GM18519 (cell line): Measurements from ENCODE around the gene TMA7B.

ENCODE experiments used
- ATAC-seq: cut with Tn5 transposase; IDR thresholded peaks from one replicate; pipeline ENCODE4 v1.9.1; 2021; ENCODE audit warnings: mild to moderate bottlenecking, moderate library complexity; ENCODE audit not compliant: unreplicated experiment, low FRiP score

Gene TMA7B

GRCh38 chr22:39959640-39960447 lies at the start of gene TMA7B:
Gene TMA7B, plus strand, starts transcription at chr22:39960397. Its CDS starts 3,978 bp downstream, at chr22:39964375.
- ATAC-seq = no peak

- ATAC-seq = no peak
Observed at GRCh38 chr22:39910876-39911613, 49.2 kb upstream of the TMA7B start.

DNA sequence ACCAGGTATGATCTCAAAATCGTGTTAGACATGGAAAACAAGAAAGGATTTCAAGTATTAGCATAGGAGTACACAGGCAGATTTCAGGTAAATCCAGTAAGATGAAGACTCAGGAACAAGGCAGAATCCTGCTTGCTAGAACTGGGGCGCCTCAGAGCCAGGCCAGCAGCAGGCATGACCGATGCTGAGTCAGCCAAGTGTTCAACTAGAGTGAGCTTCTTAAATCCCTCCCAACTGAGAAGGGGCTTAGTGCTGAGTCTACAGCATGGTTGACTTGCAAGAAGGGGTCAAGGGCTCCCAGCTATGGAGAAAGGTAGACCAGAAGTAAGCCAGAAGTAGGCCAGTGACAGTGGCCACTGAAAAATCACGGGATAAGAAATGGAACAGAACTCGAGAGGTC lies 46.9 kb upstream of the TMA7B start:
- ATAC-seq = no peak

- no peak for ATAC-seq
Observed at GRCh38 chr22:39913886-39914285, 46.3 kb upstream of the TMA7B start.

DNA sequence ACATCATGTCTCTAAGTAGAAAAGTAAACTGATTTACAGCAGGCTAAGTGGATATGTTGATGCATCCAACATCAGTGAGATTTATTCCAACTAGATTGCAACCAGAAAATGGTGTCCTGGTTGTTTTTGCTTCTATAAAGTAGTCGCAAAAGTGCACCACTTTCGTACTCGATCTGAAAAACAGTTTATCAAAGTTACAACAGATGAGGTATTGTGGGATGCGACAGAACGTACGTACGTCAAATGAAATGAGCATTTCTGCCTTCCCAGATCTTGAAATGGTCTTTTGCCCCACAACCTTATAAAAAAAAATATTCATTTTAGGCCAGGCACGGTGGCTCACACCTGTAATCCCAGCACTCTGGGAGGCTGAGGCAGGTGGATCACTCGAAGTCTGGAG lies 45.6 kb upstream of the TMA7B start:
- ATAC-seq = no peak

DNA sequence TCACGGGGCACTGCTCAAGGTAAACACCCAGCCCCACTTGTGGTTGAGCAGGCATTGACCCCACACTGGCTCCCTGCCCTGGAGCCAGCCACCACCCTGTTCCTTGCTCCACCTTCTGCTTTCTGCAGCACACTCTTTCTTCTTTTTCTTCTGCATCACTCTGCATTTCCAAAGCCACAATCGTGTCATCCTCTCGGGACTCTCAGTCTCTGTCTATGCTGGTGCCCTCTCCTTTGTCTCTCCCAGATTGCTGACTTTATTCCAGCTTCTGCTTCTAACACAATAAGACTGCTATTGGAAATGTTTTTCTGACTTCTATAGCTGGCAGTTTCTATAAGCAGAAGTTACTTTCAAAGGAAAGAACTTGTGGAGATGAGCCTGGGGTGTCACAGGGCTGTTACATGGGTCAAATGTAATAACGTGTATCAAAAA lies 44.9 kb upstream of the TMA7B start:
- no peak for ATAC-seq

- ATAC-seq = no peak
Observed at GRCh38 chr22:39916496-39916895, 43.7 kb upstream of the TMA7B start.

DNA sequence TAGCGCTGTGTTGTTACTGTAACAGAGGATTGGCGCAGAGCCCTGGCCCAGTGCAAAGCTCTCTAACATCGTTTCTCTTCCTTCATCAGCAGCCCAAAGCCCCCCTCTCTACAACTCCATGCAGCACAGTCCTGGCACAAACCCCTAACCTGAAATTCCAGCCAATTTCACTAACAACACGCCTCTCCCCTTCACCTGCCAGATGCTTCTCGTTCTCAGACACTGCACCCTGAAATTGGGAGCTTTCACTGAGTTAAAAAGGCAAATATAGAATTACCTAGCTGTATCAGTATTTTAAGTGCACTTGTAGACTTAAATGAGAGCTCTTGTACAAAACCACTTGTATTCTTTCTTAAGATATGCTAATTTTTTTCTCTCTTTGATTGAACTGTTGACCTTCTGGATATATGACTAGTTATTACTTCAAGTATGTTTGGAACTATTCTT lies 43.0 kb upstream of the TMA7B start:
- no peak for ATAC-seq

DNA sequence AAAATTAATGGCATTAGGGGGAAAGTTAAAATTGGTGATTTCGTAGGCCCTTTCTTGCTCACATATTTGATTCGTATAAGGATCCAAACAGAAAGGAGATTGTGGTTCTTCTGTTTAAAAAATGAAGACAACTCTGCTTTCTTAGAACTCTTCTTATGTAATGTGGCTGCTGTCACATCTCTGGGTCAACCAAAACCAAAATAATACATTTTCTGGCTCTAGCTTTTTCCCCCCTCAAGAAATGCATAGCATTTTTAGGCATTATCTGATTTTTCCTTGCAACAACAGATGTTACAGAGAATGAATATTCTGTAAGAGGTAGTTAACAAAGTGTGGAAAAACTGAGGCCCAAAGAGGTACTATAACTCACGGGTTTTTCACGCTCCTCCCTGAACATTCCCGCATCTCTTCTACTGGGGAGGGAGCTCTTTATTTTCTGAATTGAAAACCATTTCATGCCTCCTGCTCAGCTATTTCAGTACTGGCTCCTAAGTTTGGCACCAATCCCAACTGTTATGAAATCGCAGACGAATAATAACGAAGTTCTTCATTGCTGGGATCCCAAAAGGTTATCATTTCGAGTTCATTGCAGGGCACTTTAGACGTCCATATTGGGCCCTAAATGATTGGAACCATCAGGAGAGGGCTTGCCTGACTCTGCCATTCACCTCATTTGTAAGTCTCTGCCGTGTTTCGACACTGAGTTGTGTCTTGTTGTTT lies 42.3 kb upstream of the TMA7B start:
- no peak for ATAC-seq

- ATAC-seq = no peak
Observed at GRCh38 chr22:39920134-39920743, 40.0 kb upstream of the TMA7B start.

DNA sequence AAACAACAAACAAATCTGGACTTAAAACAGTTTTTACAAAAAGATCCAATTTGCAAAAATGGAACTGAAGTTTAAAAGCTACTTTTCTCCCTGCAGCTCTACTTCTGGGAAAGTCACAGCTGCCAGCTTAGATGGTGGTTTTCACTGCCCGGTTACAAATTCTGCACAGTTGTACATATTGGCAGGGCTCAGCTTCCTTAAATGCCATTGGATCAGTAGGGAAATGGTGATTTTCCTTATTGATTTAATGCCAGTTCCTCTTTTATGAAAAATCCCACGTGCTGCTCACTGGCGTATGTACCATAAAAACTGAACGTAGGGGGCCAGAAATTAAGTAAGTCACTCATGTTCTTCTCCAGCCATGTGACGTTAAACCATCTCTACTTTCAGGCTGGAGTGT lies 36.5 kb upstream of the TMA7B start:
- ATAC-seq = no peak

- ATAC-seq = no peak
Observed at GRCh38 chr22:39924286-39924685, 35.9 kb upstream of the TMA7B start.

DNA sequence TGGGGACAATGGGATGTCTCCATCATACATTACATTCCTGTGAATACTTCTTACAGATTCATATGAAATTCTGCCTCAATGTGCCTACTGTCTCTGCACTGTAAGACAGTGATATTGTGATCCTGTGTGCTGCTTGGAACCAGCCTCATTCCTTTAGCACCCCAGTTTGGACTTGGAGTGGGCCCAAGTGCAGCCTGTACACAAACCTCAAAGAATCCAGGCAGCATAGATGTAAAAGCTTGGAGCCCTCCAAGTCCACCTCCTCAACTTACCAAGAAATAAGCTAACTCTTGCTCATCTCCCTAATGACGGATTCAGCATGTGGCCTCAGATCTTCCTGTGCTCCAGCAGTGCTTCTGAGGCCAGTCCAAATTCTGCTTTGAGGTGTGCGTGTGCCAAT lies 34.9 kb upstream of the TMA7B start:
- ATAC-seq = no peak

DNA sequence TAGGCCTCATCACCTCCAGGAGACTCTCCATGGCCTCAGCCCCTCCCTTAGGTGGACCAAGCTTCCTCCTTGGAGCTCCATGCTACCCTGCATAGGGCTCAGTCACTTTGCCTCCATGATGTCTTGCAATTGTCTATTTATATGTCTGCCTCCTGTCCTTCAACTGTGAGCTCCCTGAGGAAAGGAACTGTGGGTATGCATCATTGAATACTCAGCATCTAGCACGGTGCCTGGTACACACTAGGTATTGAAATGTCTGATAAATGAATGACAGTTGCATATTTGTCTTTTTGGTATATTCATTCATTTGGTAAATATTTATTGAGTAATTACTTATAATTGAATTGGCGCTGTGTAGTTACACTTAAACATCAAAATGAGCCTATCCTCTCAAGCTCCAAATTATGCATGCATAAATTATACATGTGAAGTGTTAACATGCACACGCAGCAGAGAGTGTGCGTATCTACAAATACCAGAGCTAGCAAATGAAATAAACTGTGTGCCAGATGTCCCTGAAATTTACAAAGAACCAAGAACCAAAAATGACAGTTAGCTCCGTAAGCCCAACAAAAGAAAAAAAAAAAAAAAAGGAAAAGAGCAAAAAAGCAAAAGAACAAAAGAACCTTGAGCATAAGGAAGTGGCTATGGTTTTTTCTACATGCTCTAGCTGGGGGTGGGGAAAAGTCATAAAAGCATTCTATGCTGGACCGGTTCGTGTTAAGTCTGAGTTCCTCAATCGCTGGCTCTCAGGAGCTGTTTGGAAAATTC lies 34.1 kb upstream of the TMA7B start:
- ATAC-seq = no peak

GRCh38 chr22:39926753-39927152 lies 33.4 kb upstream of the TMA7B start:
- ATAC-seq = no peak

- no peak for ATAC-seq
Observed at GRCh38 chr22:39927544-39927943, 32.7 kb upstream of the TMA7B start.

- no peak for ATAC-seq
Observed at GRCh38 chr22:39928536-39929520, 31.4 kb upstream of the TMA7B start.

DNA sequence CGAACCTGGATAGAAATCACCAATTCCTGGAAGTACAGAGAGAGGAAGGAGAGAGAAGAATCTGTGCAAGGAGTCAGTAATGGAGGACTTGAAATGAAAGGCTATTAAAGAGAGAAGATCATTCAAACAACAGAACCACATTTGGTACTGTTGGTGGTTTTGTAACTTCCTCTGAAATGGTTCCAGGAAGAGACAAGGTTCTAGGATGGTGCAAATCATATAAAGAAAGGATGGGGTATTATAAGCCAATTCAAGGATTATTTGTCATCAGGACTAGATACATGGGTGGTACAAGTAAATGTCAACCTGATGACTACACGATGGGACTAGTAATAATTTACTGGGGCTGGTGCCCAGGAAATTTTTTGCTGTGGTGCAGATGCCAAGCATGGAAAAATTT lies 28.9 kb upstream of the TMA7B start:
- no peak for ATAC-seq

DNA sequence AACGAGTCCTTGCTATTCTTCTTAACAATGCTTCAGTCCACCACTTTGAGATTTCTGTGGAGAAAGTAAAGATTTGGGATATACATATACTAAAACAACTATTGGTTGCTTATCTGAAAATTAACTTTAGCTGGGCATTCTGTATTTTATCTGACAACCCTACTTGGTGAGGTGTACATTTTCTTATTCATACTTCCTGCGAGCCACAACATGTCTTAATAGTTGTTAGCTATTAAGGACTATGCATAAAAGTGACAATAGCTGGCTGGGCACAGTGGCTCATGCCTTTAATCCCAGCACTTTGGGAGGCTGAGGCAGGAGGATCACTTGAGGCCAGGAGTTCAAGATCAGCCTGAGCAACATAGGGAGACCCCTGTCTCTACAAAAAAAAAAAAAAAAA lies 28.0 kb upstream of the TMA7B start:
- ATAC-seq = no peak
